ENCODE results near the gene RHD. TPM values are rescaled to one million over a fixed set of nuclear protein-coding genes. Genes with fewer than 3 reads are reported as not detected.
A peak's percentile ranks its signal among the peaks of the same experiment; 100 is the strongest.
"Not testable (repeated sequence)": the region's sequence is repeated elsewhere in the genome, so short reads cannot be mapped to it uniquely, and the experiment has no call there.

RHD gene
- total and polyA plus RNA-seq, 4 donors: 0.31 to 85.4 TPM; not detected in 2

DNA sequence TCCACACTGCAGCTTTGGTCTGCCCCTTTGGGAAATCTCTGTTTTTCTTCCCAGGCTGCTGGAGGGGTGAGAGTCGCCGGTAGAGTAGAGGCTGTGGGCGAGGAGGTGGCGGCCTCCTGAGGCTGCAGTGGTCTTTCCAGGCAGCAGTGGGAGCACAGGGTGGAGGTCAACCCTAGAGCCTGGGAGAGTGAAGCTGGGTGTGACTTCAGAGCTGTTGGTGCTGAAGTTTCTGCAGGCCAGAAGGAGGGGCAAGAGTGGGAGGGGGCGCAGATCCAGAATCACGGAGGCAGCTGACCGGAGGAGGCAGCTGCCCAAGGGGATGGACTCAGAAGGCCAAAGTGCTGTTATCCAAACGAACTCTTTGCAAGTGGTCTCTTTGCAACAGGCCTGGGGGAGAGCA is 6.5 kb downstream of the RHD start:
- not testable (repeated sequence) for H3K27me3 ChIP-seq (ENCODE audit: control insufficient read depth in 4 of 4, insufficient read depth in 4 of 4, low read length in 3 of 4); H3K27ac ChIP-seq (ENCODE audit: low read depth in 1 of 2, low read length in 2 of 2); DNase-seq (ENCODE audit: low spot score); H3K36me3 ChIP-seq (ENCODE audit: control insufficient read depth in 4 of 4, insufficient read depth in 3 of 4, low read depth in 1 of 4, low read length in 3 of 4); H3K9ac ChIP-seq (ENCODE audit: low read depth in 1 of 2, low read length in 2 of 2); H3K4me3 ChIP-seq (ENCODE audit: low read depth in 1 of 3, low read length in 3 of 3); H3K9me3 ChIP-seq (ENCODE audit: control insufficient read depth in 4 of 4, low read length in 3 of 4); H3K4me1 ChIP-seq (ENCODE audit: control insufficient read depth in 4 of 4, insufficient read depth in 4 of 4, low read length in 3 of 4)
- WGBS: 63% methylated on average over 4 of the region's 8 CpGs

GRCh38 chr1:25279693-25280111 is 7.4 kb downstream of the RHD start:
- H3K4me1 ChIP-seq (ENCODE audit: control insufficient read depth in 4 of 4, insufficient read depth in 4 of 4, low read length in 3 of 4); H3K4me3 ChIP-seq (ENCODE audit: low read depth in 1 of 3, low read length in 3 of 3); H3K9ac ChIP-seq (ENCODE audit: low read depth in 1 of 2, low read length in 2 of 2); H3K36me3 ChIP-seq (ENCODE audit: control insufficient read depth in 4 of 4, insufficient read depth in 3 of 4, low read depth in 1 of 4, low read length in 3 of 4); H3K27ac ChIP-seq (ENCODE audit: low read depth in 1 of 2, low read length in 2 of 2); H3K9me3 ChIP-seq (ENCODE audit: control insufficient read depth in 4 of 4, low read length in 3 of 4); H3K27me3 ChIP-seq (ENCODE audit: control insufficient read depth in 4 of 4, insufficient read depth in 4 of 4, low read length in 3 of 4); DNase-seq (ENCODE audit: low spot score): not testable (repeated sequence)
- 86% methylated on average over 4 of the region's 5 CpGs for WGBS

DNA sequence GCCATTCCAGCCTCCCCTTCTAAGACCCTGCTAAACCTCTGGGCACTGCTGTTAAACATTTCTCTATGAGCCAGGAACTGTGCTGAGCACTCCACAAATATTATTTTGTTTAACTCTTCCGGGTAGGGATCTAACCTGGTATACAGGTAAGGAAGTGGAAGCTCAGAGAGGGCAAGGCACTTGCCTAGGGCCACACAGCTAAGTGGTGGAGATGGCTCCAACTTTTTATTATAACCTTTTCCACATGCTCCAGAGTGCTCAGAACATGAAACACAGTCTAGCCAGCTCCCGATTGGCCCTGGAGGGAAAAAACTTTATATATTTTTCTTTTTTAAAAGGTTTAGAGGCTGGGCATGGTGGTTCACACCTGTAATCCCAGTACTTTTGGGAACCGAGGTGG is 13.6 kb downstream of the RHD start:
- H3K4me3 ChIP-seq (ENCODE audit: low read depth in 1 of 3, low read length in 3 of 3); DNase-seq (ENCODE audit: low spot score); H3K9me3 ChIP-seq (ENCODE audit: control insufficient read depth in 4 of 4, low read length in 3 of 4); H3K27ac ChIP-seq (ENCODE audit: low read depth in 1 of 2, low read length in 2 of 2); H3K4me1 ChIP-seq (ENCODE audit: control insufficient read depth in 4 of 4, insufficient read depth in 4 of 4, low read length in 3 of 4); H3K27me3 ChIP-seq (ENCODE audit: control insufficient read depth in 4 of 4, insufficient read depth in 4 of 4, low read length in 3 of 4); H3K36me3 ChIP-seq (ENCODE audit: control insufficient read depth in 4 of 4, insufficient read depth in 3 of 4, low read depth in 1 of 4, low read length in 3 of 4); H3K9ac ChIP-seq (ENCODE audit: low read depth in 1 of 2, low read length in 2 of 2): not testable (repeated sequence)
- WGBS: 74% methylated on average over 3 of the region's 3 CpGs

DNA sequence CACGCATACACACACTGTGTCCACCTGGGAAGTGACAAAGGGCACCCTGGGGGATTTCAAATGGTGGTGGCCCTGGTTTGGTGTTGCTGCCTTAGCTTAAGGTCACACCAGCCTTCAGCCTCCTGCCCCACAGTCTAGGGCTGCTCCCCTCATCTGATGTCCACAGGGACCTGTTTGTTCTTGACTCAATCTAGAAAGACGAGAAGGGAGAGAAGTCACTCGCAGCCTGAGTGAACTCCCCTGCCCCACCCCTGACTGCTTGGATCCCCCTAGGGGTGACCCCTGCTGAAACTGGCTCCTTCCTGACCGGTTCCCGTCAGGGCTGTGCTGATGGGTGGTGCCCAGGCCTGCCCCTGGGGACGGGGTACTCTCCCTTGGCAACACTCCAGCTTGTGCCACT is 14.9 kb downstream of the RHD start:
- WGBS: 87% methylated on average over 5 of the region's 6 CpGs
- not testable (repeated sequence) for H3K9me3 ChIP-seq (ENCODE audit: control insufficient read depth in 4 of 4, low read length in 3 of 4); H3K4me1 ChIP-seq (ENCODE audit: control insufficient read depth in 4 of 4, insufficient read depth in 4 of 4, low read length in 3 of 4); DNase-seq (ENCODE audit: low spot score); H3K27ac ChIP-seq (ENCODE audit: low read depth in 1 of 2, low read length in 2 of 2); H3K36me3 ChIP-seq (ENCODE audit: control insufficient read depth in 4 of 4, insufficient read depth in 3 of 4, low read depth in 1 of 4, low read length in 3 of 4); H3K9ac ChIP-seq (ENCODE audit: low read depth in 1 of 2, low read length in 2 of 2); H3K27me3 ChIP-seq (ENCODE audit: control insufficient read depth in 4 of 4, insufficient read depth in 4 of 4, low read length in 3 of 4); H3K4me3 ChIP-seq (ENCODE audit: low read depth in 1 of 3, low read length in 3 of 3)

- H3K9me3 ChIP-seq (ENCODE audit: control insufficient read depth in 4 of 4, low read length in 3 of 4); H3K27ac ChIP-seq (ENCODE audit: low read depth in 1 of 2, low read length in 2 of 2); H3K4me3 ChIP-seq (ENCODE audit: low read depth in 1 of 3, low read length in 3 of 3); H3K4me1 ChIP-seq (ENCODE audit: control insufficient read depth in 4 of 4, insufficient read depth in 4 of 4, low read length in 3 of 4); H3K9ac ChIP-seq (ENCODE audit: low read depth in 1 of 2, low read length in 2 of 2); DNase-seq (ENCODE audit: low spot score); H3K36me3 ChIP-seq (ENCODE audit: control insufficient read depth in 4 of 4, insufficient read depth in 3 of 4, low read depth in 1 of 4, low read length in 3 of 4); H3K27me3 ChIP-seq (ENCODE audit: control insufficient read depth in 4 of 4, insufficient read depth in 4 of 4, low read length in 3 of 4): not testable (repeated sequence)
- WGBS: 88% methylated on average over 3 of the region's 8 CpGs
These were observed 16.3 kb downstream of the RHD start for GRCh38 chr1:25288573-25289101.

DNA sequence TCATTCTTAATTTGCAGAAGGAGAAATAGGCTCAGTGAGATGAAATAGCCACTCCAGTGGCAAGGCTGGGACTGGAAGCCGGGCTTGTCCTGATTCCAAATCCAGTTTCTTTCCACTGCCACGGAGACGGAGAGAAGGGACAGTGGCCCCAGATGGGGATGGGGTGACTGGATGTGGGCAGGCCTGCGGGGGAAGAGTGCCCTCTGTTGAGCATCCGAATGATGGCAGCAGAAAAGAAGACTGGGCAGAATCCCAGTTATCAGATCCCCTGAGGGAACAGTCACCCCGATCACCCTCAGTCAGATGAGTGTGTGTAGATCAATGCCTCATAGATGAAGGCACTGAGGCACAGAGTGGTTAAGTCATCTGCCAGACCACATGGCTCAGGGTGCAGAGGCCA is 17.7 kb downstream of the RHD start:
- not testable (repeated sequence) for H3K27me3 ChIP-seq (ENCODE audit: control insufficient read depth in 4 of 4, insufficient read depth in 4 of 4, low read length in 3 of 4); H3K4me1 ChIP-seq (ENCODE audit: control insufficient read depth in 4 of 4, insufficient read depth in 4 of 4, low read length in 3 of 4); H3K4me3 ChIP-seq (ENCODE audit: low read depth in 1 of 3, low read length in 3 of 3); H3K36me3 ChIP-seq (ENCODE audit: control insufficient read depth in 4 of 4, insufficient read depth in 3 of 4, low read depth in 1 of 4, low read length in 3 of 4); H3K9ac ChIP-seq (ENCODE audit: low read depth in 1 of 2, low read length in 2 of 2); H3K9me3 ChIP-seq (ENCODE audit: control insufficient read depth in 4 of 4, low read length in 3 of 4); DNase-seq (ENCODE audit: low spot score); H3K27ac ChIP-seq (ENCODE audit: low read depth in 1 of 2, low read length in 2 of 2)
- WGBS: 21% methylated on average over 5 of the region's 6 CpGs
- peak; percentile 22 to 41 for TF ChIP-seq RAD21 (IDR thresholded peaks at IDR 0.05)

DNA sequence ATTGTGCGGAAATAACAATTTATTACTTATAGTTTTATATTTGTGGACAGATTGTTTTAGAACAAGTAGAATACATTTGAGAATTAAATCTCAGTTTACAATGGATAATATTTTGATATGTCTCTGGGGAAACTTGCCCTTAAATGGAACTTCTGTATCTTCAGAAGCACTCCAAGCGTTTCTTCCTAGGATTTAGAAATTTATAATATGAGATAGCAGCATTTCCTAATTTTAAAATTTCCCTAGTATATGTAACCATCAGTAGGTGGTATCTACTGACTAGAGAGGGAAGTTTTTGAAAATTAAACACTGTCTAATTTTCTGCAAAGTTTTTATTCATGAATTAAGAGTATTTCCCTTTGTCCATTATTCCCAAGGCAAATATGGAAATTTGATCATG is 21.1 kb downstream of the RHD start:
- H3K9ac ChIP-seq (ENCODE audit: low read depth in 1 of 2, low read length in 2 of 2); H3K4me1 ChIP-seq (ENCODE audit: control insufficient read depth in 4 of 4, insufficient read depth in 4 of 4, low read length in 3 of 4); H3K36me3 ChIP-seq (ENCODE audit: control insufficient read depth in 4 of 4, insufficient read depth in 3 of 4, low read depth in 1 of 4, low read length in 3 of 4); H3K27me3 ChIP-seq (ENCODE audit: control insufficient read depth in 4 of 4, insufficient read depth in 4 of 4, low read length in 3 of 4); H3K4me3 ChIP-seq (ENCODE audit: low read depth in 1 of 3, low read length in 3 of 3); DNase-seq (ENCODE audit: low spot score); H3K27ac ChIP-seq (ENCODE audit: low read depth in 1 of 2, low read length in 2 of 2); H3K9me3 ChIP-seq (ENCODE audit: control insufficient read depth in 4 of 4, low read length in 3 of 4): not testable (repeated sequence)
- 93% methylated on average over 2 of the region's 2 CpGs for WGBS

DNA sequence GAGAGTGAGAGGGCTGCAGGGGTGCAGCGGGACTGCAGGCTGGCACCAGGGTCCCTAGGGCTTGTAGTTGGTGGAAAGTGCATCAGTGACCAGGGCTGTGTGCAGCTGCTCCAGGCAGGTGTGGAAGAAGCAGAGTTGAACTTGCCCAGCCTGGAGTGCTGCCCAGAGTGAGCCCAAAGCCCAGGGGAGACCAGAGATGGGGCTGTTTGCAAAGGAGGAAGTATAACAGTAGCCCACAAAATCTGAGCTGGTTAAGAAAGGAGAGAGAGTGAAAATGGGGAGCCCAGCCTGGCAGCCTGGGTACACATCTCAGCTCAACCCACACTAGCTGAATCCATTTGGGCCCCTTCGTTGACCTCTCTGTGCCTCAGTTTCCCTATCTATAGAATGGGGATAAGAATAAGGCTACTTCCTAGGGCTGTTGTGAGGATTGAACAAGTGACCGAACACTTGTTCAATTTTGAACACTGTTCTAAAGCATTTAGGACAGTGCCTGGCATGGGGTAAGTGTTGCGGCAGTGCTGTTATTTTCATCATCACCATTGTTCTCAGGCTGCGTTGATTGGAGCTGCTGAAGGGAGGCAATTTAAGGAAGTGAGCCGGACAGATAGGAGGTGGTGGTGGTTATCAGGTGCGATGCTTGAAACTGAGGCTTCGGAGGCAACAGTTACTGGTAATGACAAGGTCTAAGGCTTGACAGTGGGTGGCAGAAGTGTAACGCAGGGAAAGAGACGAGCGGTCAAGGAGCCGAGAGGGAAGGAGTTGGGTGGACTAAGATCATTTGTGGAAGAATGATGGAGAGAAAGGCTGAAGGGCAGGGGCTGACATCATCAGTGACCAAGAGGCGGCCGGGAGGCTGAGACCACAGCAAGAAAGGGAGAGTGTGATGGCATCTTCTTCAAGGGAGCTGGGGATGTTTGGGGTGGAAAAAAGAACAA is 22.8 kb downstream of the RHD start:
- not testable (repeated sequence) for DNase-seq (ENCODE audit: low spot score); H3K36me3 ChIP-seq (ENCODE audit: control insufficient read depth in 4 of 4, insufficient read depth in 3 of 4, low read depth in 1 of 4, low read length in 3 of 4); H3K27ac ChIP-seq (ENCODE audit: low read depth in 1 of 2, low read length in 2 of 2); H3K9me3 ChIP-seq (ENCODE audit: control insufficient read depth in 4 of 4, low read length in 3 of 4); H3K4me1 ChIP-seq (ENCODE audit: control insufficient read depth in 4 of 4, insufficient read depth in 4 of 4, low read length in 3 of 4); H3K27me3 ChIP-seq (ENCODE audit: control insufficient read depth in 4 of 4, insufficient read depth in 4 of 4, low read length in 3 of 4); H3K9ac ChIP-seq (ENCODE audit: low read depth in 1 of 2, low read length in 2 of 2); H3K4me3 ChIP-seq (ENCODE audit: low read depth in 1 of 3, low read length in 3 of 3)
- WGBS: 84% methylated on average over 5 of the region's 14 CpGs
